ENCODE data around the gene ULK2.
A peak's percentile ranks its signal among the peaks of the same experiment; 100 is the strongest.

ULK2 gene

GRCh38 chr17:19729900-19730299 lies 137.8 kb downstream of the ULK2 start:
- no peak overlapping the region for H3K18ac ChIP-seq (ENCODE audit: low read depth in 1 of 2, low read length in 2 of 2)

GRCh38 chr17:19728084-19728495 lies 139.6 kb downstream of the ULK2 start:
- Histone ChIP-seq H3K4me2 (ENCODE audit: low read length, poor library complexity, severe bottlenecking) (no peak overlapping the region), H3K27me3 (ENCODE audit: control insufficient read depth in 1 of 2, insufficient read depth in 1 of 2, low read length in 2 of 2) (peaks cover 5 to 8% of the 10 kb centered on the region in 2 experiments), H2BK5ac (ENCODE audit: low read depth, low read length, poor library complexity, severe bottlenecking) (peak overlapping the region; percentile 77), H2BK120ac (ENCODE audit: low read depth, low read length) (peak overlapping the region; percentile 86), H3K4me1 (ENCODE audit: control insufficient read depth, insufficient read depth, low read depth, low read length) (peaks cover 17% of the 10 kb centered on the region), H4K91ac (ENCODE audit: low read length) (peak overlapping the region; percentile 81), H3K4ac (ENCODE audit: low read depth in 1 of 2, low read length in 2 of 2) (peak overlapping the region; percentile 92 to 96), H2BK15ac (ENCODE audit: low read depth, poor library complexity, severe bottlenecking) (no peak overlapping the region), H3K23ac (ENCODE audit: low read length in 2 of 2) (no peak overlapping the region), H3K9me3 (ENCODE audit: control insufficient read depth, low read length) (no peaks in the 10 kb centered on the region), H3K18ac (ENCODE audit: low read depth in 1 of 2, low read length in 2 of 2) (peak overlapping the region; percentile 96 to 98), H2AK5ac (ENCODE audit: low read length, severe bottlenecking) (no peak overlapping the region), H2BK12ac (ENCODE audit: low read length in 2 of 2) (peak overlapping the region in 1 of 2 experiments; percentile 99), H3K4me3 (ENCODE audit: insufficient read depth in 1 of 2, low read depth in 1 of 2, low read length in 2 of 2) (peak overlapping the region in 1 of 2 experiments; percentile 4), H3K14ac (ENCODE audit: low read length in 2 of 2) (peak overlapping the region in 1 of 2 experiments; percentile 78), H4K8ac (ENCODE audit: low read length) (peak overlapping the region; percentile 86), H2AFZ (ENCODE audit: low read depth, low read length) (peak overlapping the region; percentile 54), H3K27ac (ENCODE audit: low read length, poor library complexity, severe bottlenecking) (peak overlapping the region; percentile 62), H3K79me1 (replicated peaks; ENCODE audit: low read length, poor library complexity, severe bottlenecking) (no peaks in the 10 kb centered on the region), H3K36me3 (ENCODE audit: control insufficient read depth in 1 of 2, insufficient read depth in 2 of 2, low read depth in 1 of 2, low read length in 2 of 2) (peaks cover 0 to 3% of the 10 kb centered on the region in 2 experiments), H3K9ac (ENCODE audit: low read length) (peak overlapping the region; percentile 85)
- peak; percentile 89 for DNase-seq
- 39% methylated on average over 7 of the region's 7 CpGs for WGBS

More at GRCh38 chr17:19729900-19730299, 137.8 kb downstream of the ULK2 start:
- Histone ChIP-seq H3K23ac (ENCODE audit: low read length in 2 of 2) (no peak overlapping the region), H2BK15ac (ENCODE audit: low read depth, poor library complexity, severe bottlenecking) (no peak overlapping the region), H3K27me3 (ENCODE audit: control insufficient read depth in 1 of 2, insufficient read depth in 1 of 2, low read length in 2 of 2) (peaks cover 5 to 16% of the 10 kb centered on the region in 2 experiments), H3K14ac (ENCODE audit: low read length in 2 of 2) (no peak overlapping the region), H3K9ac (ENCODE audit: low read length) (no peak overlapping the region), H3K36me3 (ENCODE audit: control insufficient read depth in 1 of 2, insufficient read depth in 2 of 2, low read depth in 1 of 2, low read length in 2 of 2) (peaks cover 0 to 3% of the 10 kb centered on the region in 2 experiments), H2BK12ac (ENCODE audit: low read length in 2 of 2) (peak overlapping the region in 1 of 2 experiments; percentile 64), H3K79me1 (replicated peaks; ENCODE audit: low read length, poor library complexity, severe bottlenecking) (no peaks in the 10 kb centered on the region), H3K4me1 (ENCODE audit: control insufficient read depth, insufficient read depth, low read depth, low read length) (peaks cover 16% of the 10 kb centered on the region), H3K4me2 (ENCODE audit: low read length, poor library complexity, severe bottlenecking) (no peak overlapping the region), H4K91ac (ENCODE audit: low read length) (no peak overlapping the region), H3K27ac (ENCODE audit: low read length, poor library complexity, severe bottlenecking) (no peak overlapping the region), H4K8ac (ENCODE audit: low read length) (no peak overlapping the region), H3K4me3 (ENCODE audit: insufficient read depth in 1 of 2, low read depth in 1 of 2, low read length in 2 of 2) (no peak overlapping the region), H2BK5ac (ENCODE audit: low read depth, low read length, poor library complexity, severe bottlenecking) (no peak overlapping the region), H3K4ac (ENCODE audit: low read depth in 1 of 2, low read length in 2 of 2) (no peak overlapping the region), H3K9me3 (ENCODE audit: control insufficient read depth, low read length) (no peaks in the 10 kb centered on the region), H2BK120ac (ENCODE audit: low read depth, low read length) (no peak overlapping the region), H2AK5ac (ENCODE audit: low read length, severe bottlenecking) (no peak overlapping the region), H2AFZ (ENCODE audit: low read depth, low read length) (no peak overlapping the region)
- WGBS: 93% methylated on average over 6 of the region's 6 CpGs
- no peak for DNase-seq

DNA sequence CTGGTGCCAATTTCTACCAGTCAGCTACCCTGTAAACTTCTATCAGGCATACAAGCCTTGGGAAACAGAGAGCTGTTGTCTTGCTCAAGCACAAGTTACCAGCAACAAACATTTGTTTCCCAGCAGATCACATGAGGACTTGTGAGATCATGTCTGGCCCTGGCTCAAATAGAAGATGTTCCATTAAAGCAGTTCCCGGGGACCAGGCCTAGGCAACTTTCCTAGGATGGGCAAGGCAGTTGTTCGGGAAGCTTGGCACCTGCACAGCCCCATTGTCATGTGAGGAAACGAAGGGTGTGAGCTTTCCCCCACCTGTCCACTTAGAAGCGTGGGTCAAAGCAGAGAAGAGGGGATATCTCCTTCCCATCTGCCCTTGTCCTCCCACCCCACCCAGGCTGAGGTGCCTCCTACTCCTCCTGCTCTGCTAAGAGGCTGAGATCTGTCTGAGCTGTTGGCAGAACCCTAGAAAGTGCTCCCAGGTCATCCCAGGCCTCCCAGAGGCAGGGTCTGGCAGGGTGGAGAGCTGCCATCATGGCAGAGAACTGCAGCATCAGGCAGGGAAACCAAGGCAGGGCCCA lies 140.1 kb downstream of the ULK2 start:
- Histone ChIP-seq H3K4ac (ENCODE audit: low read depth in 1 of 2, low read length in 2 of 2) (peak overlapping the region; percentile 92 to 96), H3K4me3 (ENCODE audit: insufficient read depth in 1 of 2, low read depth in 1 of 2, low read length in 2 of 2) (peak overlapping the region in 1 of 2 experiments; percentile 4), H2AFZ (ENCODE audit: low read depth, low read length) (peak overlapping the region; percentile 54), H3K4me2 (ENCODE audit: low read length, poor library complexity, severe bottlenecking) (no peak overlapping the region), H3K79me1 (replicated peaks; ENCODE audit: low read length, poor library complexity, severe bottlenecking) (no peaks in the 10 kb centered on the region), H3K4me1 (ENCODE audit: control insufficient read depth, insufficient read depth, low read depth, low read length) (peaks cover 17% of the 10 kb centered on the region), H3K9me3 (ENCODE audit: control insufficient read depth, low read length) (no peaks in the 10 kb centered on the region), H3K9ac (ENCODE audit: low read length) (peak overlapping the region; percentile 85), H2BK120ac (ENCODE audit: low read depth, low read length) (peak overlapping the region; percentile 86), H3K27ac (ENCODE audit: low read length, poor library complexity, severe bottlenecking) (peak overlapping the region; percentile 62), H3K18ac (ENCODE audit: low read depth in 1 of 2, low read length in 2 of 2) (peak overlapping the region; percentile 96 to 98), H2BK12ac (ENCODE audit: low read length in 2 of 2) (peak overlapping the region; percentile 88 to 99), H3K23ac (ENCODE audit: low read length in 2 of 2) (no peak overlapping the region), H3K14ac (ENCODE audit: low read length in 2 of 2) (peak overlapping the region in 1 of 2 experiments; percentile 78), H2BK15ac (ENCODE audit: low read depth, poor library complexity, severe bottlenecking) (no peak overlapping the region), H4K8ac (ENCODE audit: low read length) (peak overlapping the region; percentile 86), H2AK5ac (ENCODE audit: low read length, severe bottlenecking) (peak overlapping the region; percentile 89), H3K36me3 (ENCODE audit: control insufficient read depth in 1 of 2, insufficient read depth in 2 of 2, low read depth in 1 of 2, low read length in 2 of 2) (peaks cover 0 to 3% of the 10 kb centered on the region in 2 experiments), H2BK5ac (ENCODE audit: low read depth, low read length, poor library complexity, severe bottlenecking) (peak overlapping the region; percentile 77), H3K27me3 (ENCODE audit: control insufficient read depth in 1 of 2, insufficient read depth in 1 of 2, low read length in 2 of 2) (peaks cover 5 to 8% of the 10 kb centered on the region in 2 experiments), H4K91ac (ENCODE audit: low read length) (peak overlapping the region; percentile 81)
- peak; percentile 95 for DNase-seq
- WGBS: 82% methylated on average over 4 of the region's 4 CpGs

DNA sequence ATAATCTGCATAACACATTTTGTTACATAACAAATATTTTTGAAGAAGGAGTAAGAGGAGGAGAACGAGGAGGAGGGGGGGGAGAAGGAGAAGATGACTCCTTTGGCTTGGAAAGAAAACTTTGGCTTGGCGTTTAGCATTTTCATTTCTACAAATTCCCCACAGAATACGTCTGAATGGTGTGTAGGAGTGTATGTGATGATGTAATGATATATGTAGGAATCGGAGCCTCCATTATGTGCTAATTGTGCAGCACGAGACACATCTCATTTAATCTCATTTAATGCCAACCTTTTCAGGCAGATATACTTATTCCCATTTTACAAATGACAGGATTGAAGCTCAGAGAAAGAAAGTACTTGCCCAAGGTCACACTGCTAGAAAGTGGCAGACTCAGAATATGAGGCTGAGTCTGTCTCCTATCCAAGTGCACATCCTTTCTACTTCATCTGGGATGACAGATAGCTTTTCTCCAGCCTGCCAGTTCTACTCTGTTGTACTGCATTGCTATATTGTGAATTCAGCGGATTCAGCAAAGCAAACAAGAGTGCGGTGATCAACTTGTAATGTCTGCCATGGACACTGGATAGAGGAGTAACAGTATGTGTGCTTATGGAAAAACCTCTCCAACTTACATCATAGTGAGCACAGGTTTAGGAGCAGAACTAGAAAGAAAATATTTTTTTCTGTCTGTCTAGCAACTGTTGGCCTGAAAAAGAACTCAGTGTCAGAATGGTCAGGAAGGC lies 140.9 kb downstream of the ULK2 start:
- peaks cover 0 to 3% of the 10 kb centered on the region in 2 experiments for H3K36me3 ChIP-seq (ENCODE audit: control insufficient read depth in 1 of 2, insufficient read depth in 2 of 2, low read depth in 1 of 2, low read length in 2 of 2)
- no peaks in the 10 kb centered on the region for H3K79me1 ChIP-seq (replicated peaks; ENCODE audit: low read length, poor library complexity, severe bottlenecking)
- no peak overlapping the region for H3K23ac ChIP-seq (ENCODE audit: low read length in 2 of 2)
- H3K4ac ChIP-seq (ENCODE audit: low read depth in 1 of 2, low read length in 2 of 2): peak overlapping the region in 1 of 2 experiments; percentile 60
- 86% methylated on average over 5 of the region's 7 CpGs for WGBS
- H3K14ac ChIP-seq (ENCODE audit: low read length in 2 of 2): no peak overlapping the region
- no peak overlapping the region for H3K4me2 ChIP-seq (ENCODE audit: low read length, poor library complexity, severe bottlenecking)
- no peaks in the 10 kb centered on the region for H3K9me3 ChIP-seq (ENCODE audit: control insufficient read depth, low read length)
- no peak overlapping the region for H2BK15ac ChIP-seq (ENCODE audit: low read depth, poor library complexity, severe bottlenecking)
- peak overlapping the region in 1 of 2 experiments; percentile 77 for H3K18ac ChIP-seq (ENCODE audit: low read depth in 1 of 2, low read length in 2 of 2)
- H2AK5ac ChIP-seq (ENCODE audit: low read length, severe bottlenecking): no peak overlapping the region
- H3K27me3 ChIP-seq (ENCODE audit: control insufficient read depth in 1 of 2, insufficient read depth in 1 of 2, low read length in 2 of 2): peaks cover 5 to 8% of the 10 kb centered on the region in 2 experiments
- no peak overlapping the region for H3K27ac ChIP-seq (ENCODE audit: low read length, poor library complexity, severe bottlenecking)
- H4K8ac ChIP-seq (ENCODE audit: low read length): peak overlapping the region; percentile 67
- H3K4me3 ChIP-seq (ENCODE audit: insufficient read depth in 1 of 2, low read depth in 1 of 2, low read length in 2 of 2): no peak overlapping the region
- no peak overlapping the region for H2BK120ac ChIP-seq (ENCODE audit: low read depth, low read length)
- DNase-seq: no peak
- H4K91ac ChIP-seq (ENCODE audit: low read length): peak overlapping the region; percentile 76
- H3K9ac ChIP-seq (ENCODE audit: low read length): peak overlapping the region; percentile 85
- peaks cover 17% of the 10 kb centered on the region for H3K4me1 ChIP-seq (ENCODE audit: control insufficient read depth, insufficient read depth, low read depth, low read length)
- no peak overlapping the region for H2AFZ ChIP-seq (ENCODE audit: low read depth, low read length)
- peak overlapping the region in 1 of 2 experiments; percentile 30 for H2BK12ac ChIP-seq (ENCODE audit: low read length in 2 of 2)
- H2BK5ac ChIP-seq (ENCODE audit: low read depth, low read length, poor library complexity, severe bottlenecking): no peak overlapping the region

Measured in mesenchymal stem cell (in vitro differentiated cells and primary cell).